GM10847 (cell line): ENCODE data around the gene ZMAT5.

ENCODE experiments used
- POLR2A ChIP-seq: IDR thresholded peaks from 2 replicates; pipeline ENCODE4 v1.6.1; 2011; ENCODE audit not compliant: insufficient read length; ENCODE audit errors: extremely low read depth

ZMAT5 gene

GRCh38 chr22:29712119-29712518 is 54.7 kb downstream of the ZMAT5 start:
- TF ChIP-seq POLR2A, result no peak

DNA sequence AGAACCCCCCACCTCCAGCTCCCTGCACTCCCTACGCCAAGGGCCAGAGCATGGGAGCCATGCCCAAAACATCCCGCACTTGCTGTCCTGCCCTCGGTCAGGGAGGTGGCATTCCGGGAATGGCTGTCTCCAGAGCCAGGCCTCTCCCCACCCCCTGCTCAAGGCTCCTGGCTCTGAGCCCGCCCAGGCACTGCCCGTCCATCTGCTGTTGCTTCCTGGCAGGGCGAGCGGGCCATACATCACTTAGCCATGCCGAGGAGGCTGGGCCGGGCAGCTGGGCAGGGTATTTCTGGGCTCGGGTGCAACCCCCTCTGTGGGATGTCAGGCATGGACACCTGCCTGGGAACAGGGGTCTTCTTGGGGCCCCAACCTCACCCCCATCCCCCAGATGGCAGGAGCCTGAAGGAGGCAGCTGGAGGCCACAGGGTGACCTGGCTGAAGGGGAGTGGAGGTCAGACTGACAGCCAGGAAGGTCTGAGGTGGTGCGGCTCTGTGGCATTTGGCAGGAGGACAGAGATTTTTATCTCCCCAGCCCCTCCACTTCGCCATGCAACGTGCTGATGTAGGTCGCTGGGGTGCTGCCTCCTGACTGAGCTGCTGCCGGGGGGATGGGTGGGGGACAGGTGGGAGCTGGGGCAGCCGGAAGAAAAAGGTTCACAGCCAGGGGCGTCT is 55.7 kb downstream of the ZMAT5 start:
- TF ChIP-seq POLR2A, result no peak

- TF ChIP-seq POLR2A, result no peak
Measured at GRCh38 chr22:29710193-29710592, 56.6 kb downstream of the ZMAT5 start.

- no peak for TF ChIP-seq POLR2A
Measured at GRCh38 chr22:29707471-29707870, 59.3 kb downstream of the ZMAT5 start.

DNA sequence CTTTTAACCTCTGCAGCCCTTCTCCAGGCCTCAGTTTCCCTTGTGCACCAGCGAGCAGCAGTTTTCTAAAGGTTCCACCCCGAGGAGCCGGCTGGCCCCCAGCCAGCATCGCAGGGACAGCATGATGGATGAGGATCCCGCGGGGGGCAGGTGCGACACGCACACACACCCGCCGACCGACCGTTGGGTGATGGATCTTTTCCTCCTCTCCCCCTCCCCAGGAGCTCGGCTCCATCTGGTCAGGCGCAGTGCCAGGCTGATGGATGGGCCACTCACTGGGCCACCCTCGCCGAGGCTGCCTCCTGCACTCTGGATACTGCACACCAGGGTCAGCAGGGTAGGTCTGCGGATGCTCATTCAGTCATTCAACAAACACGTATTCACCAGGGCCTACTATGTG is 59.8 kb downstream of the ZMAT5 start:
- TF ChIP-seq POLR2A, result no peak

- no peak for TF ChIP-seq POLR2A
Measured at GRCh38 chr22:29706486-29706885, 60.3 kb downstream of the ZMAT5 start.

GRCh38 chr22:29705651-29706050 is 61.2 kb downstream of the ZMAT5 start:
- TF ChIP-seq POLR2A, result no peak

DNA sequence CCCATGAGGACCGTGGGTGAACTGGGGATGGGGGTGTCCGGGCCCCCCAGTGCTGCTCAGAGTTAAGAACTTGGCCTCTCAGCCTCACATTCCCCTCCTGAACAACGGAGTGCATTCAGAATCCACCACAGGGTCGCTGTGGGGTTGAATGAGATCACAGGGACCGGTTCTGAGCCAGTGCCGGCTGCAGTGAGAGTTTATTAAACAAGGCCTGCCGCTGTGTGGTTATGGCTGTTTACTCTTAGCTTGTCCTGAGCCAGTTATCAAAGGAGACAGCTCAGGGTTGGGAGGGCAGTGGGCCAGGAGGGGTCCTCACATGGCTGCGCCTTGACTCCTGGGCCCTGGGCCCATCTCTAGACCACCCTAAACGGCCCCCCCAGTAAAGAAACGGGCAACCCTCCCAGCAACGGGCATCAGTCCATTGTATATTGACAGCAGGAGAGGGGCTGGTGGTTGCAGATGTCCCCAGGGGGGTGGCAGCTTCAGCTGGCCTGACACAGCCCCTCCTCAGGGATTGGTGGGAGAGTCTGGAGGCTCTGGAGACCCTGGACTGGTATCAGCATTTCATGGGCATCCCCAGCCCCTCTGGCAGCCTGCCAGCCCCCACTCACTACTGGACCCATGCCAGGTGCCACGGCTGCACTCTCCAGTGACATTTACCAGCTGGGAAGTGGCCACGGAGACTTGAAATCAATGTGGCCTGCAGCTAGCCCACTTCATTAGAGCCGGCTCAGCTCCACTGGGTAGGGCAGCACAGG is 62.1 kb downstream of the ZMAT5 start:
- TF ChIP-seq POLR2A, result no peak

DNA sequence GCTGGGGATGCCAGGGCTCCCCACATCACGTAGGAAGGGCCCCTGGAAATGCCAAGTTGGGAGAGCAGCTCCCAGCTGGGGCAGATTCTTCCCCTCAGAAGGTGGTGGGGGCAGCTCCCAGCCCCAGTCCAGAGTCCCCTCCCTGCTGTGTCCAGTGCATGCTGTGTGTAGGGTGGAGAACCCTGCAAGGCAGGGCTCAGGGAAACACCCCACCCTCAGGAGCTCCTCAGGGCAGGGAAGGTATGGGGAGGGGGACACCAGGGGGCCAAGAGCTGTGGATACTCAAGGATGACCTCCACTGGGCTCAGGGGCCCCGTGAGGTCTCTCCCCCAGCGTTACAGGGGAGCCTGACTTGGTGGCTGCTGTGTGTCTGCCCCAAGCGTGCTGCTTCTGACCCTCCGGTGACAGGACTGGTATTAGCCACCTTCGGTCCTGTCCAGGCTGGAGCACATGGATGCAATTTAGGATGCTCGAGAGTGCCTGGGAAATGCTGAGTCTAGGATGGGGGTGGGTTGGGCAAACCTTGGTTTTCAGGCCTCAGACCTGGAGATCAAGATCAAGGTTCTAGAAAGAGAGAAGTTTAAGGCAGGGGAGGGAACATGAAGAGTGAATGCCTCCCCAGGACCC is 63.1 kb downstream of the ZMAT5 start:
- TF ChIP-seq POLR2A, result no peak

- TF ChIP-seq POLR2A, result no peak
Measured at GRCh38 chr22:29702931-29703501, 63.8 kb downstream of the ZMAT5 start.

DNA sequence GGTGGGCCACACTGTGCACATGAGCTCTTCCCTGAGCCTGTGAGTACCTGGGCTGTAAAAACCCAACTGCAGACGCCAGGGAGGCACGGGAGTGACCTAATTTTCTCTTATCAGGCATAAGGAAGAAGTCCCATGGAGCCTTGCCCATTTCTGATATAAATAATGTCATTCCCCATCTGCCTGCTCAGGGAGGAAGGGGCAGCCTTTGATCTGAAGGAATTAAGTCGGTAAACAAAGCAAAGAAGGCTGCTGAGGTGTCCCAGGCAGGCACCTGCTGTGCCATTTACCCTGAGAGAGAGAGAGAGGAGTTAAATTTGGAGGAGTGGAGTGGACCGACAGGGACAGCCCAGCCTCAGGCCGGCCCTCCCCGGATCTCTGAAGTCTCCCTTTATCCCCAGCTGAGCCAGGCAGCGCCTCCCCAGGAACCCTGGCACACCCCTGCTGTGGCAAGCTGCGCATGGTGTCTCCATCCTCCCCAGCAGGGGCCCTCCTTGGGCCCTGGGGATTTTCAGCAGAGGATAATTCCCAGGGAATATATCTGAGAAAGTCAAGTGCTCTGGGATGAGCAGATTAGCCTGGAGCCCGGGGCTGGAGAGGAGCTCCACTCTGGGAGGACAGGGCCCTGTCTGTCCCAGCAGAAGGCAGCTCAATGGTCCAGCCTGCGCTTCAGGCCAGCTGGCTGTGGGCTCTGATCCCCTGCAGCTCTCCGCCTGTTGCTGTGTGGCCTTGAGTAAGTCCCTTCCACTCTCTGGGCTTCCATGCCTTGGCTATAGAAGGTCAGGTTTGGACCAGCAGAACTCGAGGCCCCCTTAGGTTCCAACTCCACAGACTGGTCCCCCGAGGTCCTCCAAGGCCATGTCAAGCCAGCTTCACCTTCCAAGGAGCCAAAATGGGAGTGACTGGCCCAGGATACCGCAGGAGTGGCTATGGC is 64.5 kb downstream of the ZMAT5 start:
- no peak for TF ChIP-seq POLR2A

- TF ChIP-seq POLR2A, result no peak
Measured at GRCh38 chr22:29701155-29701999, 65.4 kb downstream of the ZMAT5 start.

DNA sequence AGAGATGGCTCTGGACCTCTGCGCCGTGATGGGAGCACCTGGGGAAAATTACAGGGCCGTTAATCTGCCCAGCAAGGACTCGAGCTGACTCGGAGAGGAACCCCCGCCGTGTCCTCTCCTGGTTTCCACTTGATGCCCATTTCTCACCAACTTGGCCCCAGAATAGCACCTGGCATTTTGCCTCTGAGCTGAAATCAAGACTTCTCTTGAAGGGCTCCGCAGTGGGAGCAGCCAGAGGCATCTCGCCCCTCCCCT is 66.0 kb downstream of the ZMAT5 start:
- TF ChIP-seq POLR2A, result no peak

GRCh38 chr22:29700206-29700899 is 66.5 kb downstream of the ZMAT5 start:
- no peak for TF ChIP-seq POLR2A
